Loucy (cell line): ENCODE measurements around the gene NAT10.

Experiments used
- H2AFZ ChIP-seq: fragments of 200-600 bp; sonication (generic); 2 replicates; pipeline ENCODE4 v1.6.0; 2016; ENCODE audit warnings: antibody characterized with exemption, mild to moderate bottlenecking, low read length, moderate library complexity
- H3F3A ChIP-seq: fragments of 200-600 bp; 2 replicates; pipeline ENCODE4 v1.6.0; 2016; ENCODE audit warnings: antibody characterized with exemption, low read depth, mild to moderate bottlenecking
- H3K27me3 ChIP-seq: fragments of 200-600 bp; sonication (generic); 2 replicates; pipeline ENCODE4 v1.6.1; 2014; ENCODE audit warnings: low read length, mild to moderate bottlenecking; ENCODE audit not compliant: insufficient read depth, poor library complexity, severe bottlenecking
- H3K36me3 ChIP-seq: fragments of 200-600 bp; sonication (generic); 2 replicates; pipeline ENCODE4 v1.6.1; 2016; ENCODE audit warnings: low read length; ENCODE audit not compliant: insufficient read depth
- H3K4me1 ChIP-seq: fragments of 200-600 bp; sonication (generic); 2 replicates; pipeline ENCODE4 v1.5.1; 2014; ENCODE audit warnings: low read length, mild to moderate bottlenecking; ENCODE audit not compliant: insufficient read depth, poor library complexity, severe bottlenecking
- H3K4me2 ChIP-seq: fragments of 200-600 bp; sonication (generic); 2 replicates; pipeline ENCODE4 v1.6.0; 2014; ENCODE audit warnings: antibody characterized with exemption, low read length, low read depth, mild to moderate bottlenecking; ENCODE audit not compliant: poor library complexity, severe bottlenecking
- H3K4me3 ChIP-seq: fragments of 200-600 bp; sonication (generic); 2 replicates; pipeline ENCODE4 v1.5.1; 2014; ENCODE audit warnings: low read length, mild to moderate bottlenecking, mixed read lengths; ENCODE audit not compliant: poor library complexity, severe bottlenecking
- H3K79me2 ChIP-seq: fragments of 200-600 bp; sonication (generic); 2 replicates; pipeline ENCODE4 v1.6.1; 2014; ENCODE audit warnings: low read length; ENCODE audit not compliant: insufficient read depth
- H3K9ac ChIP-seq: fragments of 200-600 bp; sonication (generic); 2 replicates; pipeline ENCODE4 v1.6.0; 2014; ENCODE audit warnings: mild to moderate bottlenecking, low read depth, low read length, moderate library complexity; ENCODE audit not compliant: poor library complexity, severe bottlenecking
- H3K9me2 ChIP-seq: fragments of 200-600 bp; sonication (generic); replicated peaks from 2 replicates; pipeline ENCODE4 v1.6.1; 2016; ENCODE audit warnings: low read depth, low read length, mixed read lengths
- H3K9me3 ChIP-seq: fragments of 200-600 bp; sonication (generic); 2 replicates; pipeline ENCODE4 v1.6.1; 2014; ENCODE audit warnings: mild to moderate bottlenecking, antibody characterized with exemption, low read length, low read depth; ENCODE audit not compliant: insufficient read depth
- H4K20me1 ChIP-seq: fragments of 200-600 bp; sonication (generic); 2 replicates; pipeline ENCODE4 v1.6.0; 2014; ENCODE audit warnings: antibody characterized with exemption, low read length, mild to moderate bottlenecking; ENCODE audit not compliant: insufficient read depth, poor library complexity, severe bottlenecking
- CTCF ChIP-seq: fragments of 200-600 bp; sonication (generic); conservative IDR thresholded peaks from 2 replicates; pipeline ENCODE4 v1.5.1; 2014; ENCODE audit warnings: mild to moderate bottlenecking, antibody characterized with exemption, low read length
- EZH2phosphoT487 ChIP-seq: fragments of 200-600 bp; IDR thresholded peaks from 2 replicates; pipeline ENCODE4 v1.6.1; 2018; ENCODE audit warnings: antibody characterized with exemption, mild to moderate bottlenecking, moderate library complexity, borderline replicate concordance

Gene NAT10

GRCh38 chr11:34114471-34114870 is 9.0 kb downstream of the NAT10 start:
- Histone ChIP-seq H3K79me2 (no peaks in the 10 kb centered on the region; the same call in 1 of the 2 replicates), H4K20me1 (no peaks in the 10 kb centered on the region), H3K9me3 (no peaks in the 10 kb centered on the region), H2AFZ (no peak overlapping the region), H3F3A (no peaks in the 10 kb centered on the region), H3K36me3 (peaks cover 91% of the 10 kb centered on the region; the same call in 1 of the 2 replicates), H3K9ac (no peak overlapping the region), H3K4me1 (no peaks in the 10 kb centered on the region), H3K4me3 (no peak overlapping the region), H3K4me2 (no peak overlapping the region), H3K9me2 (no peaks in the 10 kb centered on the region), H3K27me3 (no peaks in the 10 kb centered on the region)
- TF ChIP-seq EZH2phosphoT487, result no peak
- no peak for TF ChIP-seq CTCF

- Histone ChIP-seq H3K4me3 (no peak overlapping the region), H3K79me2 (no peaks in the 10 kb centered on the region), H3F3A (no peaks in the 10 kb centered on the region), H3K9me3 (no peaks in the 10 kb centered on the region), H2AFZ (no peak overlapping the region), H3K4me1 (no peaks in the 10 kb centered on the region), H3K4me2 (no peak overlapping the region), H4K20me1 (no peaks in the 10 kb centered on the region), H3K36me3 (peaks cover 86% of the 10 kb centered on the region; the same call in 1 of the 2 replicates), H3K9ac (no peak overlapping the region), H3K9me2 (no peaks in the 10 kb centered on the region), H3K27me3 (no peaks in the 10 kb centered on the region)
- TF ChIP-seq EZH2phosphoT487, result no peak
- TF ChIP-seq CTCF, result no peak
Observed at GRCh38 chr11:34120651-34121050, 15.2 kb downstream of the NAT10 start.

GRCh38 chr11:34124885-34125668 is 19.6 kb downstream of the NAT10 start:
- Histone ChIP-seq H2AFZ (no peak overlapping the region), H3K4me3 (no peak overlapping the region), H3K9ac (no peak overlapping the region), H3F3A (no peaks in the 10 kb centered on the region), H3K4me2 (no peak overlapping the region), H3K9me2 (no peaks in the 10 kb centered on the region), H3K36me3 (peaks cover 81% of the 10 kb centered on the region; the same call in 1 of the 2 replicates), H3K79me2 (no peaks in the 10 kb centered on the region), H3K27me3 (no peaks in the 10 kb centered on the region), H3K4me1 (no peaks in the 10 kb centered on the region), H4K20me1 (no peaks in the 10 kb centered on the region), H3K9me3 (no peaks in the 10 kb centered on the region)
- TF ChIP-seq EZH2phosphoT487 (no peak), CTCF (no peak)
